Stomach (tissue), 4 donors: ENCODE measurements around the gene SMYD3.

ENCODE experiments used
- POLR2A ChIP-seq, 4 donors: fragments of 450-650 bp; IDR thresholded peaks; one replicate each; pipeline ENCODE4 v1.6.1; 2016; ENCODE audit warnings: antibody characterized with exemption in 4 of 4, control low read depth in 2 of 4, mild to moderate bottlenecking in 1 of 4, moderate library complexity in 1 of 4
- POLR2AphosphoS5 ChIP-seq, 3 donors: sonication (generic); formaldehyde crosslinking; IDR thresholded peaks; one replicate each; pipeline ENCODE4 v1.6.1; 2016; ENCODE audit warnings: antibody characterized with exemption in 3 of 3
- TF ChIP-seq, protein P1 (sequence below), 7 experiments: fragments of 450-650 bp in 4 of 7; fragments of 200-600 bp in 3 of 7; sonication (generic) in 3 of 7; IDR thresholded peaks; one replicate each; pipeline ENCODE4 v1.5.1; 2016 to 2019; ENCODE audit warnings: antibody characterized with exemption in 7 of 7, control low read depth in 2 of 7, mild to moderate bottlenecking in 1 of 7

DNA sequence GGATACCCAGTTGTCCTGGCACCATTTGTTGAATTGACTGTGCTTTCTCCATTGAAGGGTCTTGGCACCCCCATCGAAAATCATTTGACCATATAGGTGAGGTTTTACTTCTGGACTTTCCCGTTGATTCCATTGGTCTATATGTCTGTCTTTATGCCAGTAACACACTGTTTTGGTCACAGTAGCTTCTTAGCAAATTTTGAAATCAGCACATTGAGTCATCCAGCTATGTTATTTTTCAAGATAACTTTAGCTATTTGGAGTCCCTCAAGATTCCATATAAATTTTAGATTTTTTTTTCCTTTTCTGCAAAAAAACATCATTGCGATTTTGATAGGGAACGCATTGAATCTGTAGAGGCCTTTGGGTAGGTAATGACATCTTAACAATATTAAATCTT, 235.6 kb downstream of the SMYD3 start:
- TF ChIP-seq POLR2A (IDR thresholded peaks at IDR 0.05), result no peak
- TF ChIP-seq, protein P1, sequence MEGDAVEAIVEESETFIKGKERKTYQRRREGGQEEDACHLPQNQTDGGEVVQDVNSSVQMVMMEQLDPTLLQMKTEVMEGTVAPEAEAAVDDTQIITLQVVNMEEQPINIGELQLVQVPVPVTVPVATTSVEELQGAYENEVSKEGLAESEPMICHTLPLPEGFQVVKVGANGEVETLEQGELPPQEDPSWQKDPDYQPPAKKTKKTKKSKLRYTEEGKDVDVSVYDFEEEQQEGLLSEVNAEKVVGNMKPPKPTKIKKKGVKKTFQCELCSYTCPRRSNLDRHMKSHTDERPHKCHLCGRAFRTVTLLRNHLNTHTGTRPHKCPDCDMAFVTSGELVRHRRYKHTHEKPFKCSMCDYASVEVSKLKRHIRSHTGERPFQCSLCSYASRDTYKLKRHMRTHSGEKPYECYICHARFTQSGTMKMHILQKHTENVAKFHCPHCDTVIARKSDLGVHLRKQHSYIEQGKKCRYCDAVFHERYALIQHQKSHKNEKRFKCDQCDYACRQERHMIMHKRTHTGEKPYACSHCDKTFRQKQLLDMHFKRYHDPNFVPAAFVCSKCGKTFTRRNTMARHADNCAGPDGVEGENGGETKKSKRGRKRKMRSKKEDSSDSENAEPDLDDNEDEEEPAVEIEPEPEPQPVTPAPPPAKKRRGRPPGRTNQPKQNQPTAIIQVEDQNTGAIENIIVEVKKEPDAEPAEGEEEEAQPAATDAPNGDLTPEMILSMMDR (IDR thresholded peaks at IDR 0.05), result no peak
- no peak for TF ChIP-seq POLR2AphosphoS5 (IDR thresholded peaks at IDR 0.05)
